Measurements from ENCODE around the gene CEP89. TPM values are rescaled to one million over a fixed set of nuclear protein-coding genes. Genes with fewer than 3 reads are reported as not detected.

CEP89 gene
- total RNA-seq, 1 experiment from 2014 or later: 31.1 TPM

- no peak overlapping the region for H3K27ac Mint-ChIP-seq (ENCODE audit: unreplicated experiment)
- no peaks in the 10 kb centered on the region for H3K4me1 Mint-ChIP-seq (ENCODE audit: low read depth, unreplicated experiment)
- H3K36me3 Mint-ChIP-seq (ENCODE audit: insufficient read depth, unreplicated experiment): peaks cover 5% of the 10 kb centered on the region
- no peak for TF ChIP-seq CTCF (IDR thresholded peaks at IDR 0.05; ENCODE audit: unreplicated experiment)
- H3K27me3 Mint-ChIP-seq (ENCODE audit: unreplicated experiment): no peaks in the 10 kb centered on the region
- intact Hi-C loops (cut with micrococcal nuclease; ENCODE audit: unreplicated experiment): no loop called here
- H3K4me3 Mint-ChIP-seq (ENCODE audit: low read depth, unreplicated experiment): no peak overlapping the region
- no peak for DNase-seq
- no TSS peak for BruUV-seq (replicated peaks)
- H3K9me3 Mint-ChIP-seq (ENCODE audit: low read depth, unreplicated experiment): no peaks in the 10 kb centered on the region
- CTCF ChIA-PET: interaction anchor here (0.5 to 0.7 kb wide), 2 partner anchors 19 to 180 kb away, joined by 3 to 4 read pairs; no protein-coding TSS in a partner anchor
Measured at GRCh38 chr19:32919365-32919764, 52.4 kb downstream of the CEP89 start.

DNA sequence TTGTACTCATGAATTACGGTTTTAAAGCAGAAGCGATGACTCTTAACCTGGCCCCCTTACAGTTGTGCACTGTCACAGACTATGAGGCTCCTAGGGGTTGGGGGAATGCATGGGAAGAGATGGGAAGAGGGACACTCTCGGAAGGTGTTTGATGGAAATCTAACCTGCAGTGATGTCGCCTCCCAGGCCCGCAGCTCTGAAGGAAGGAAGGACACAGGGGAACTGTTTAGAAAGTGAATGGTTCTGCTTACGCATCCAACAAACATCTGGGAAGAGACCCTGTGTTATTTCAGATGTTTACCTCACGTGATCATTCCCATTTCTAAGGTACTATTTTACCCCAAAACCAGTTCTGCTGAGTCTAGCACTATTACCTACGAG, 54.2 kb downstream of the CEP89 start:
- peaks cover 10% of the 10 kb centered on the region for H3K36me3 Mint-ChIP-seq (ENCODE audit: insufficient read depth, unreplicated experiment)
- H3K27me3 Mint-ChIP-seq (ENCODE audit: unreplicated experiment): no peaks in the 10 kb centered on the region
- no peak for DNase-seq
- BruUV-seq (replicated peaks): no TSS peak
- intact Hi-C loops (cut with micrococcal nuclease; ENCODE audit: unreplicated experiment): no loop called here
- no peaks in the 10 kb centered on the region for H3K9me3 Mint-ChIP-seq (ENCODE audit: low read depth, unreplicated experiment)
- CTCF ChIA-PET: no interaction called here
- TF ChIP-seq CTCF (IDR thresholded peaks at IDR 0.05; ENCODE audit: unreplicated experiment): no peak
- no peak overlapping the region for H3K4me3 Mint-ChIP-seq (ENCODE audit: low read depth, unreplicated experiment)
- no peaks in the 10 kb centered on the region for H3K4me1 Mint-ChIP-seq (ENCODE audit: low read depth, unreplicated experiment)
- H3K27ac Mint-ChIP-seq (ENCODE audit: unreplicated experiment): no peak overlapping the region

GRCh38 chr19:32916969-32917615, 54.7 kb downstream of the CEP89 start:
- no peak for DNase-seq
- Mint-ChIP-seq H3K27ac (ENCODE audit: unreplicated experiment) (no peak overlapping the region), H3K4me3 (ENCODE audit: low read depth, unreplicated experiment) (no peak overlapping the region), H3K36me3 (ENCODE audit: insufficient read depth, unreplicated experiment) (peaks cover 10% of the 10 kb centered on the region), H3K4me1 (ENCODE audit: low read depth, unreplicated experiment) (no peaks in the 10 kb centered on the region), H3K9me3 (ENCODE audit: low read depth, unreplicated experiment) (no peaks in the 10 kb centered on the region), H3K27me3 (ENCODE audit: unreplicated experiment) (no peaks in the 10 kb centered on the region)
- no peak for TF ChIP-seq CTCF (IDR thresholded peaks at IDR 0.05; ENCODE audit: unreplicated experiment)
- CTCF ChIA-PET: no interaction called here
- BruUV-seq (replicated peaks): no TSS peak
- intact Hi-C loops (cut with micrococcal nuclease; ENCODE audit: unreplicated experiment): no loop called here

- no peak for TF ChIP-seq CTCF (IDR thresholded peaks at IDR 0.05; ENCODE audit: unreplicated experiment)
- H3K9me3 Mint-ChIP-seq (ENCODE audit: low read depth, unreplicated experiment): no peaks in the 10 kb centered on the region
- no peak for DNase-seq
- intact Hi-C loops (cut with micrococcal nuclease; ENCODE audit: unreplicated experiment): no loop called here
- BruUV-seq (replicated peaks): no TSS peak
- no peak overlapping the region for H3K4me3 Mint-ChIP-seq (ENCODE audit: low read depth, unreplicated experiment)
- no peaks in the 10 kb centered on the region for H3K27me3 Mint-ChIP-seq (ENCODE audit: unreplicated experiment)
- H3K27ac Mint-ChIP-seq (ENCODE audit: unreplicated experiment): no peak overlapping the region
- CTCF ChIA-PET: no interaction called here
- H3K4me1 Mint-ChIP-seq (ENCODE audit: low read depth, unreplicated experiment): no peaks in the 10 kb centered on the region
- H3K36me3 Mint-ChIP-seq (ENCODE audit: insufficient read depth, unreplicated experiment): peaks cover 10% of the 10 kb centered on the region
Measured at GRCh38 chr19:32914879-32915660, 56.7 kb downstream of the CEP89 start.
